ENCODE measurements around the gene KMT5B.

KMT5B gene

DNA sequence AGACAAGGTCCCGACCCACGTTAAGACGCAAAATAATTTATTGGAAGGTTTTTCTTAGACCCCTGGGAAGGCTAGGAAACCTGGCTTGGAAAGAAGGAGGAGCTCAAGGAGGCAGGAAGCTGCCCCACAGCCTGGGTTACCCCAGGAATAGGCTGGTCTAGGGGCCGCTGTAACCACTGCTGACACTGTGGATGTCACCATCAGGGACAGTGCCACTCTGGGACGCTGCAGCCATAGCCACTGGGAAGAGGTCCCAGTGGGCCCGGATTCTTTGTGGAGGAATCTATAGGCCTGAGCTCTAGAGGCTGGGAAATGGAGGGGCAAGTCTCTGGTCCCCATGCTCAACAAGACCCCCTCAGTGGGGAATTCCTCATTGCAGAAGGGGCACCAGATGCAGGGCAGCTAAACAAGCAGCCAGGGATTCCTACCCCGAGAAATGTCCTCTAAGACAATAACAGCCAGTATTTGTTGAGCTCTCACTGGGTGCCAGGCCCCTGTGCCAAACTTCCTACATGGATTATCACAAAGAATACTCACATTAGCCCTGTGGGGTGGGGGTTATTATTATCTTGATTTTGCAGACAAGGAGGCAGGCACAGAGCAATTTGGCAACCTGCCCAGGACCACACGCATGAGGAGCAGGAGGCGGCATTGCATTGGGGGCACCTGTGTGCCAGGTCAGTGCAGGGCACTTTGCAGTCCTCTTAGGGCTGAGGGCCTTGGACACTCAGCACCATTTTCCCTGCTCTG is 72.4 kb downstream of the KMT5B start:
- DNase-seq (ENCODE audit: low spot score in 2 of 2) (no peak), ATAC-seq (ENCODE audit: low read depth) (no peak)
- Mint-ChIP-seq H3K4me3 (no peak overlapping the region), H3K27ac (no peak overlapping the region), H3K27me3 (peaks cover 3% of the 10 kb centered on the region), H3K9me3 (no peaks in the 10 kb centered on the region), H3K36me3 (no peaks in the 10 kb centered on the region), H3K4me1 (peaks cover 4% of the 10 kb centered on the region)

- peaks cover 4% of the 10 kb centered on the region for H3K4me1 Mint-ChIP-seq
- ATAC-seq (ENCODE audit: low read depth), result no peak
- no peak overlapping the region for H3K4me3 Mint-ChIP-seq
- peaks cover 3% of the 10 kb centered on the region for H3K36me3 Mint-ChIP-seq
- peaks cover 5% of the 10 kb centered on the region for H3K27me3 Mint-ChIP-seq
- H3K27ac Mint-ChIP-seq, result no peak overlapping the region
- H3K9me3 Mint-ChIP-seq, result no peaks in the 10 kb centered on the region
- no peak for DNase-seq (ENCODE audit: low spot score in 2 of 2)
Observed at GRCh38 chr11:68138237-68138636, 74.9 kb downstream of the KMT5B start.

DNA sequence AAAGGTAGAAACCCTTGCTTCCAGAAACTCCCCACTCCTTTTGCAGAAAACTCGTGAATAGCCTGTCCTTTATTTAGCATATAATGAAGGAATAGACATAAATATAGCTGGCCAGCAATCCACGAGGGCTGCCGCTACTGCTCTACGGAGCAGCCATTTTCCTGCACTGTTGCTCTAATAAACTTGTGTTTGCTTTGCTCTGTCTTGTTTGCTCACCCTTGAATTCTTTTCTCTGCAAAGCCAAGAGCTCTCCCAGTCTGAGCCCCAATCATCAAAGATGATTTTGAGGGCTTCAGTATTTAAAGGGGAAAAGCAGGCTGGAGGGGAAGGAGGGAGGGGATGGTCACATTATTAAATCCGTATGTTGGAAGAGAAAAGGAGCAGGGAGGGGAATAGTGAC is 75.3 kb downstream of the KMT5B start:
- Mint-ChIP-seq H3K4me3 (no peak overlapping the region), H3K27ac (no peak overlapping the region), H3K9me3 (peaks cover under 1% of the 10 kb centered on the region), H3K4me1 (peaks cover 4% of the 10 kb centered on the region), H3K36me3 (peaks cover 3% of the 10 kb centered on the region), H3K27me3 (peaks cover 5% of the 10 kb centered on the region)
- DNase-seq (ENCODE audit: low spot score in 2 of 2) (no peak), ATAC-seq (ENCODE audit: low read depth) (no peak)

DNA sequence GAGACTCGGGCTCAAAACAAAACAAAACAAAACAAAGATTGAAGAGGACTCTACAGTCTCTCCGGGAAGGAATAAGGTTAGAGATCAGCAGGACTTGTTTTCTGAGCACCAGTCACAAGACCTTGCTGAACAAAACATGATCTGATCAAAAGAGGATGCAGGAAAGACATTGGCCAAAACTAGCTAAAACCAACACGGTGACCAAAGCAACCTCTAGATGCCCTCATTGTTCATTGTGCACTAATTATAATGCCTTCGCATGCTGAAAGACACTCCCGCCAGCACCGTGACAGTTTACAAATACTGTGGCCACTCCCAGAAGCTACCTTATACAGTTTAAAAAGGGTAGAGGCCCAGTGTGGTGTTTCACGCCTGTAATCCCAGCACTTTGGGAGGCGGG is 76.2 kb downstream of the KMT5B start:
- ATAC-seq (ENCODE audit: low read depth) (no peak), DNase-seq (ENCODE audit: low spot score in 2 of 2) (no peak)
- Mint-ChIP-seq H3K27ac (no peak overlapping the region), H3K9me3 (peaks cover 7% of the 10 kb centered on the region), H3K4me3 (no peak overlapping the region), H3K4me1 (peaks cover 4% of the 10 kb centered on the region), H3K27me3 (peaks cover 5% of the 10 kb centered on the region), H3K36me3 (peaks cover 10% of the 10 kb centered on the region)

DNA sequence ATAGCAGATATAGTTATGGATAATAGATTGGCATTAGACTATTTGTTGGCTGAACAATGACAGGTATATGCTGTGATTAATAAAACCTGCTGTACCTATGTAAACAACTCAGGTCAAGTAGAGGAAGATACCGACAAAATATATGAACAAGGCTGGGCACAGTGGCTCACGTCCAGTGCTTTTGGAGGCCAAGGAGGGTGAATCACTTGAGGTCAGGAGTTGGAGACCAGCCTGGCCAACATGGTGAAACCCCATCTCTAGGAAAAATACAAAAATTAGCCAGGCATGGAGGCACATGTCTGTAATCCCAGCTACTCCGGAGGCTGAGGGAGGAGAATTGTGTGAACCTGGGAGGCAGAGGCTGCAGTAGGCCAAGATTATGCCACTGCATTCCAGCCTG is 77.9 kb downstream of the KMT5B start:
- Mint-ChIP-seq H3K4me3 (no peak overlapping the region), H3K9me3 (peaks cover 9% of the 10 kb centered on the region), H3K27ac (no peak overlapping the region), H3K36me3 (peaks cover 11% of the 10 kb centered on the region), H3K27me3 (peaks cover 3% of the 10 kb centered on the region), H3K4me1 (no peaks in the 10 kb centered on the region)
- ATAC-seq (ENCODE audit: low read depth) (no peak), DNase-seq (ENCODE audit: low spot score in 2 of 2) (no peak)

GRCh38 chr11:68133761-68134160 is 79.3 kb downstream of the KMT5B start:
- ATAC-seq (ENCODE audit: low read depth), result no peak
- peaks cover 9% of the 10 kb centered on the region for H3K9me3 Mint-ChIP-seq
- H3K27ac Mint-ChIP-seq, result no peak overlapping the region
- no peaks in the 10 kb centered on the region for H3K4me1 Mint-ChIP-seq
- peaks cover 14% of the 10 kb centered on the region for H3K27me3 Mint-ChIP-seq
- H3K36me3 Mint-ChIP-seq, result peaks cover 11% of the 10 kb centered on the region
- no peak overlapping the region for H3K4me3 Mint-ChIP-seq
- no peak for DNase-seq (ENCODE audit: low spot score in 2 of 2)

GRCh38 chr11:68130121-68130520 is 83.0 kb downstream of the KMT5B start:
- peaks cover 9% of the 10 kb centered on the region for H3K9me3 Mint-ChIP-seq
- peaks cover 14% of the 10 kb centered on the region for H3K27me3 Mint-ChIP-seq
- H3K4me1 Mint-ChIP-seq, result no peaks in the 10 kb centered on the region
- no peak overlapping the region for H3K27ac Mint-ChIP-seq
- DNase-seq (ENCODE audit: low spot score in 2 of 2), result no peak
- no peak overlapping the region for H3K4me3 Mint-ChIP-seq
- ATAC-seq (ENCODE audit: low read depth), result no peak
- H3K36me3 Mint-ChIP-seq, result peaks cover 11% of the 10 kb centered on the region

- Mint-ChIP-seq H3K9me3 (peaks cover 9% of the 10 kb centered on the region), H3K4me3 (no peak overlapping the region), H3K36me3 (peaks cover 9% of the 10 kb centered on the region), H3K4me1 (no peaks in the 10 kb centered on the region), H3K27me3 (peaks cover 12% of the 10 kb centered on the region), H3K27ac (no peak overlapping the region)
- no peak for DNase-seq (ENCODE audit: low spot score in 2 of 2)
- ATAC-seq (ENCODE audit: low read depth), result no peak
Observed at GRCh38 chr11:68128682-68129327, 84.3 kb downstream of the KMT5B start.

DNA sequence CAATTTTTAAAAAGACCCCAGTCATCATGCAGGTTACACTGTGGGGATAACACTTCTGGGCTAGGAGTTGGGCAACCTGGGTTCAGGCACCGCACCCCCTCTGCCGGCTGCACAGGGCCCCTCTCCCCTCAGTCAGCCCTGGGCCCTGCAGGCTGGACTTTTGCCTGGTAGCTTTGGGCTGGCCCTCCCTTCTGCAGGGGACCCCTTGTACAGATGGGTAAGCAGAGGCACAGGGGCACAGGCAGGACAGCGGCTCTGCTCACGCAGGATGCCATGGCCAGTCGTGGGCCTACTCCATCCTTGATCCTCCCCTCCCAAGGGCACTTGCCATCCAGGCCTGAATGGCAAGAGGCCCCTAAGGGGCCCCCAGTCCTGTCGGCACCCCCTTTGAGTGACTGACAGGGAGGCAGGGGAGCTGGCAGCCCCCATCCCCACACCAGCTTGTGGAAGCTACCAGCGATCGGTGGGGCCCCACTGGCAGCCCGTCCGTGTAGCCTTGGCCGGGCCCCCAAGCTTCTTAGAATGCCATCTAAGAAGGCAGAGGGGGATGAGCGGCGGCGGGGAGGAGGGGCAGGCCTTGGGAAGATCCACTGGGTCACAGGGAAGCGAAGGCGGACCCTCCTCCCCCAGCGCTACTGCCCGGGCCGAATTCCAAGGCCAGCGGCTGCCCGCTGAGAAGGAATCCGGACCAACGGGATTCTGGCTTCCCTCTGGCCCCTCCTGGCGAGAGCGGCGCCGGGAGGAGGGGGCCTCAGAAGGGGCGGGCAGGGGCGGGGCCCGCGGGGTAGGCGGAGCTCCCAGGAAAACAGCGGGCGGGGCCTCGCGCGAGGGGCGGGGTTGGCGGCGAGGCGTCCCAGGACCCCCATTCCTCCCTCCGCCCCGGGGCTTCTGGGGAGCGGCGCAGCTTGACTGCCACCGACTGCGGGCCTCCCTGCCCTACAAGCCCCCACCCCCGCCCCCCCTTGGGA is 85.1 kb downstream of the KMT5B start:
- no peaks in the 10 kb centered on the region for H3K4me1 Mint-ChIP-seq
- peaks cover 9% of the 10 kb centered on the region for H3K9me3 Mint-ChIP-seq
- ATAC-seq (ENCODE audit: low read depth) (no peak), DNase-seq (ENCODE audit: low spot score in 2 of 2) (no peak)
- peaks cover 8% of the 10 kb centered on the region for H3K36me3 Mint-ChIP-seq
- no peak overlapping the region for H3K27ac Mint-ChIP-seq
- peaks cover 12% of the 10 kb centered on the region for H3K27me3 Mint-ChIP-seq
- H3K4me3 Mint-ChIP-seq, result no peak overlapping the region

- peaks cover 12% of the 10 kb centered on the region for H3K27me3 Mint-ChIP-seq
- H3K4me1 Mint-ChIP-seq, result peaks cover 5% of the 10 kb centered on the region
- H3K9me3 Mint-ChIP-seq, result no peaks in the 10 kb centered on the region
- H3K4me3 Mint-ChIP-seq, result no peak overlapping the region
- DNase-seq (ENCODE audit: low spot score in 2 of 2) (no peak), ATAC-seq (ENCODE audit: low read depth) (no peak)
- no peaks in the 10 kb centered on the region for H3K36me3 Mint-ChIP-seq
- H3K27ac Mint-ChIP-seq, result no peak overlapping the region
Observed at GRCh38 chr11:68125164-68125563, 87.9 kb downstream of the KMT5B start.

DNA sequence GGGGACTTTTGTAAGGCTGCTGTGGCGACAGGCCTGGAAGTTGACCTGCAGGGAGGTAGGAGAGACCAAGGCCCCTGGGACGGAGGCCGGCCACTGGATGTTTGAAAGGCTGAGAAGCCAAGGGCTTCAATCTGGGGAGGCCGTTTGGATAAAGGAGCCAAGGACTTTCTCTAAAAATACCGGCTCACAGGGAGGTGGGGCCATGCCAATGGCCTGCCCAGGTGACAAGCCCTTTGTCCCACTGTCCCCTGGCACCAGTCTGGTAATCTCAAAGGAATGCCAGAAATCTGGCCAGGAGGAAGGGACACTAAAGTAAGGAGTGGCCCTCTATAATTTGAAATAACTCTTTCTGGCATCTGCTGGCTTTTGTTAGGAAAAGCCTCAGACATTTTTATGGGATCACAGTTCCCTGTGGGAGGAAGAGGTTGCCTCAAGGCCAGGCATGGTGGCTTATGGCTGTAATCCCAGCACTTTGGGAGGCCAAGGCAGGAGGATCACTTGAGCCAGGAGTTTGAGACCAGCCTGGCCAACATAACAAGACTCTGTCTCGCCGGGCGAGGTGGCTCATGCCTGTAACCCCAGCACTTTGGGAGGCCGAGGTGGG is 90.1 kb downstream of the KMT5B start:
- H3K36me3 Mint-ChIP-seq, result no peaks in the 10 kb centered on the region
- H3K9me3 Mint-ChIP-seq, result no peaks in the 10 kb centered on the region
- peaks cover 17% of the 10 kb centered on the region for H3K4me1 Mint-ChIP-seq
- H3K4me3 Mint-ChIP-seq, result no peak overlapping the region
- DNase-seq (ENCODE audit: low spot score in 2 of 2) (no peak), ATAC-seq (ENCODE audit: low read depth) (no peak)
- H3K27ac Mint-ChIP-seq, result no peak overlapping the region
- H3K27me3 Mint-ChIP-seq, result peaks cover 2% of the 10 kb centered on the region

DNA sequence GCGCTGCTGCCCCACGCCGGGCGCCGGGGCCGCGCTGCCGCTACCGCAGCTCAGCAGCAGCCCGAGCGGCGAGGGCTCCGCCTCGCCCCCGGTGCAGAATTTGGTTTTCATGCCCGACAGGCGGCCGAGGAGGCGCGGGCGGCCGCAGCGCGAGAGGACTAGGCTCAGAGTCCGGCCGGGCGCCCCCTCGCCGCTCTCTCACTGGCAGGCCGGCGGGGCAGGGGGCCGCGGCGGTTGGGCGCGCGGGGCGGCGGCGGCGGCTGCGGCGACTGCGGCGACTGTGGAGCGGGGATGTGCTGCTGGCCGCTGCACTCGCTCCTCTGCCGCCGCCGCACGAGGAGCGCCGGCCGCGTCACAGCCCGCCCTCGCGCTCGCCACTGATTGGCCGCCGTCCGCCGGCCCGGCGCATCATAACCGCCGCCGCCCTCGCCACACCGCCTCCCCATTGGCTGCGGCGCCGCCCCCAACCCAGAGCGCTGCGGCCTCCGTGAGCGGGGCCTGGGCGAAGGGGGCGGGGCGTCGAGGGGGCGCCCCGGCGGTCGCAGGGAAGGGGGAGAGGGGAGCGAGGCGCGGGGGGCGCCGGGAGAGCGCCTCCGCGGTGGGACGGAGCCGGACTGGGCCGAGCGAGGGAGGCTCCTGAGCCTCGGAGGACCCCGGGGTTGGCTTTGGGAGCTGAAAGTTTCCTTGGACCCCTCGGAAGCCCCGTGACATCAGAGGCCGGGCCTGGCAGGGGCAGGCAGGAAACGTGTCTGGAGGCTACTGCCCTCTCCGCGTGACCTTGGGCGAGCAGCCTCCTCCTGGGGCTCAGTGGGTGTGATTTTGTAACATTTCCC is 91.8 kb downstream of the KMT5B start, which contains the start of gene CHKA:
TSS of gene CHKA (minus strand) at position 322 of the 833 bp plus-strand sequence. CDS start at position 111, 211 bp downstream.
- Mint-ChIP-seq H3K27me3 (no peaks in the 10 kb centered on the region), H3K9me3 (no peaks in the 10 kb centered on the region), H3K36me3 (no peaks in the 10 kb centered on the region), H3K4me1 (peaks cover 20% of the 10 kb centered on the region), H3K27ac (peak within 1 kb of the TSS; percentile 83), H3K4me3 (peak within 1 kb of the TSS; percentile 88)
- ATAC-seq (ENCODE audit: low read depth) (peak; percentile 90), DNase-seq (ENCODE audit: low spot score in 2 of 2) (peak; percentile 77 to 82)
